Osteocyte (in vitro differentiated cells): ENCODE data around the gene ACSS2. TPM values are rescaled to one million over a fixed set of nuclear protein-coding genes. Genes with fewer than 3 reads are reported as not detected.

ENCODE experiments used
- DNase-seq: peaks from one replicate; pipeline ENCODE4 v3.0.0; 2021; ENCODE audit warnings: mixed read lengths; ENCODE audit not compliant: unreplicated experiment; ENCODE audit errors: extremely low spot score
- H3K27ac Mint-ChIP-seq: one replicate; pipeline ENCODE4 v1.8.0; 2021; ENCODE audit warnings: mild to moderate bottlenecking, mixed read lengths; ENCODE audit not compliant: unreplicated experiment
- H3K27me3 Mint-ChIP-seq: one replicate; pipeline ENCODE4 v1.8.0; 2021; ENCODE audit warnings: mixed read lengths; ENCODE audit not compliant: unreplicated experiment
- H3K36me3 Mint-ChIP-seq: one replicate; pipeline ENCODE4 v1.8.0; 2021; ENCODE audit warnings: mixed read lengths; ENCODE audit not compliant: unreplicated experiment
- H3K4me1 Mint-ChIP-seq: one replicate; pipeline ENCODE4 v1.8.0; 2021; ENCODE audit warnings: mixed read lengths; ENCODE audit not compliant: unreplicated experiment
- H3K4me3 Mint-ChIP-seq: one replicate; pipeline ENCODE4 v1.8.0; 2021; ENCODE audit warnings: mild to moderate bottlenecking, moderate library complexity, mixed read lengths; ENCODE audit not compliant: unreplicated experiment
- H3K9me3 Mint-ChIP-seq: one replicate; pipeline ENCODE4 v1.8.0; 2021; ENCODE audit warnings: mixed read lengths; ENCODE audit not compliant: unreplicated experiment
- CTCF ChIP-seq: fragments of 200-600 bp; sonication (generic); IDR thresholded peaks from 2 replicates; pipeline ENCODE4 v1.5.0; 2021; ENCODE audit warnings: antibody characterized with exemption, mild to moderate bottlenecking, moderate library complexity
- total RNA-seq: library from RNA; stranded (reverse); gene quantifications from 2 replicates; pipeline ENCODE4 v1.2.1, GENCODE V29; 2021

Gene ACSS2
- total RNA-seq, 1 donor from 2014 or later: 31.1 TPM

- no peaks in the 10 kb centered on the region for H3K27me3 Mint-ChIP-seq
- TF ChIP-seq CTCF: no peak
- no peak overlapping the region for H3K27ac Mint-ChIP-seq
- peaks cover 4% of the 10 kb centered on the region for H3K4me1 Mint-ChIP-seq
- H3K4me3 Mint-ChIP-seq: no peak overlapping the region
- peak; percentile 49 for DNase-seq
- H3K36me3 Mint-ChIP-seq: peaks cover 5% of the 10 kb centered on the region
- H3K9me3 Mint-ChIP-seq: no peaks in the 10 kb centered on the region
Measured at GRCh38 chr20:34864216-34864615, 12.2 kb upstream of the ACSS2 start.

GRCh38 chr20:34871320-34871926, 5.0 kb upstream of the ACSS2 start:
- peak overlapping the region; percentile 84 for H3K4me3 Mint-ChIP-seq
- H3K36me3 Mint-ChIP-seq: no peaks in the 10 kb centered on the region
- peaks cover 35% of the 10 kb centered on the region for H3K4me1 Mint-ChIP-seq

GRCh38 chr20:34871966-34872621, 4.3 kb upstream of the ACSS2 start:
- H3K27me3 Mint-ChIP-seq: no peaks in the 10 kb centered on the region
- no peaks in the 10 kb centered on the region for H3K36me3 Mint-ChIP-seq
- no peak for DNase-seq
- peak overlapping the region; percentile 84 for H3K4me3 Mint-ChIP-seq
- TF ChIP-seq CTCF: no peak
- peak overlapping the region; percentile 67 for H3K27ac Mint-ChIP-seq
- H3K4me1 Mint-ChIP-seq: peaks cover 38% of the 10 kb centered on the region
- no peaks in the 10 kb centered on the region for H3K9me3 Mint-ChIP-seq

More at GRCh38 chr20:34871320-34871926, 5.0 kb upstream of the ACSS2 start:
- Mint-ChIP-seq H3K9me3 (no peaks in the 10 kb centered on the region), H3K27ac (peak overlapping the region; percentile 35), H3K27me3 (no peaks in the 10 kb centered on the region)
- TF ChIP-seq CTCF: no peak
- no peak for DNase-seq

GRCh38 chr20:34872622-34873224, 3.7 kb upstream of the ACSS2 start, which contains the start of gene GGT7:
Gene GGT7, minus strand, starts transcription at chr20:34872856. Its CDS starts 41 bp downstream, at chr20:34872815.
- Mint-ChIP-seq H3K4me3 (peak within 1 kb of the TSS; percentile 84), H3K9me3 (no peaks in the 10 kb centered on the region), H3K27ac (peak within 1 kb of the TSS; percentile 67), H3K27me3 (no peaks in the 10 kb centered on the region), H3K4me1 (peaks cover 41% of the 10 kb centered on the region), H3K36me3 (no peaks in the 10 kb centered on the region)
- peak; percentile 86 for TF ChIP-seq CTCF
- DNase-seq: peak; percentile 93

GRCh38 chr20:34873583-34874093, 2.8 kb upstream of the ACSS2 start:
- Mint-ChIP-seq H3K4me1 (peaks cover 42% of the 10 kb centered on the region), H3K9me3 (no peaks in the 10 kb centered on the region), H3K27me3 (no peaks in the 10 kb centered on the region), H3K4me3 (peak overlapping the region; percentile 84), H3K36me3 (no peaks in the 10 kb centered on the region), H3K27ac (no peak overlapping the region)
- no peak for TF ChIP-seq CTCF
- DNase-seq: no peak
